Heart right ventricle (tissue), 16 donors: ENCODE results near the gene DOCK4. TPM values are rescaled to one million over a fixed set of nuclear protein-coding genes. Genes with fewer than 3 reads are reported as not detected.

Source experiments
- ATAC-seq, 8 donors: fragments of 200-7000 bp; cut with Tn5 transposase; one replicate each; pipeline ENCODE4 v1.9.1; 2020; ENCODE audit warnings: mild to moderate bottlenecking in 8 of 8, moderate library complexity in 8 of 8, moderate number of reproducible peaks in 1 of 8
- DNase-seq, 2 donors: peaks; one replicate each; pipeline ENCODE4 v3.0.0-alpha.2; 2020
- H3K27ac ChIP-seq, 10 donors: fragments of 200-600 bp; sonication (generic) in 2 of 10; one replicate each; pipeline versions ENCODE4 v1.5.0 to v1.8.0; 2020 to 2022; ENCODE audit warnings: mild to moderate bottlenecking in 3 of 10
- H3K27me3 ChIP-seq, 7 donors: fragments of 200-600 bp; one replicate each; pipeline ENCODE4 v1.8.0; 2021 to 2022; ENCODE audit warnings: mild to moderate bottlenecking in 2 of 7
- H3K36me3 ChIP-seq, 9 donors: fragments of 200-600 bp; sonication (generic) in 1 of 9; one replicate each; pipeline versions ENCODE4 v1.5.0 to v1.8.0; 2020 to 2022; ENCODE audit warnings: mild to moderate bottlenecking in 2 of 9
- H3K4me1 ChIP-seq, 9 donors: fragments of 200-600 bp; sonication (generic) in 1 of 9; one replicate each; pipeline versions ENCODE4 v1.5.0 to v1.8.0; 2020 to 2022; ENCODE audit warnings: mild to moderate bottlenecking in 4 of 9
- H3K4me3 ChIP-seq, 10 donors: fragments of 200-600 bp; sonication (generic) in 2 of 10; one replicate each; pipeline versions ENCODE4 v1.5.0 to v1.8.0; 2020 to 2022; ENCODE audit warnings: mild to moderate bottlenecking in 7 of 10, moderate library complexity in 2 of 10
- H3K9me3 ChIP-seq, 11 donors: fragments of 200-600 bp in 10 of 11; sonication (generic) in 2 of 11; one replicate each; pipeline versions ENCODE4 v1.5.0 to v1.8.0; 2013 to 2022; ENCODE audit warnings: mild to moderate bottlenecking in 2 of 11, control low read depth in 1 of 11, moderate library complexity in 1 of 11
- WGBS, 2 donors: extraction: QIAGEN DNeasy Blood & Tissue Kit; methylation state at CpG; one replicate each; pipeline ENCODE4 v1.1.7; 2013; ENCODE audit warnings: inconsistent platforms in 1 of 2; 5-methylcytosine and 5-hydroxymethylcytosine counted together
- intact Hi-C, 10 donors: fragments of 100-400 bp; cut with DNase I; formaldehyde crosslinking; loops; one replicate each; pipeline versions ENCODE4 v1.11.1 to v1.14.2; 2022
- polyA plus RNA-seq, 2 donors: library from polyadenylated mRNA; stranded (reverse); fragments of 200-250 nt; gene quantifications; one replicate each; pipeline ENCODE4 v1.2.3, GENCODE V29; 2013
- total RNA-seq, 10 donors: library from RNA; stranded (reverse); fragmentation: NEBNext Ultra II Directional in 3 of 10; extraction: Animal tissue kit (Norgen Biotek cat#: 25700) in 3 of 10; gene quantifications; one replicate each; pipeline versions ENCODE4 v1.2.1 to v1.2.4, GENCODE V29; 2021 to 2023
- TF ChIP-seq, protein P1 (sequence below), 9 donors: fragments of 200-600 bp; sonication (generic) in 2 of 9; IDR thresholded peaks; one replicate each; pipeline versions ENCODE4 v1.5.0 to v1.8.0; 2021 to 2022; ENCODE audit warnings: antibody characterized with exemption in 9 of 9, mild to moderate bottlenecking in 5 of 9, moderate library complexity in 1 of 9
- donor health status: Arrhythmogenic right ventricular cardiomyopathy.
- donor health status: ischemic (EF 13 %, LVEDD 7.1; RV severe dilation, severe dysfunction).
- donor health status: healthy with polysubstance abuse.
- donor health status: DM: no; HTN: yes; CAD: no.
- donor health status: DM: no; HTN: no; CAD: no.
- donor health status: ischemic (EF 25% LVEDD 6.9; RV normal size, moderate dysfunction).
- donor health status: ischemic (EF 25% LVEDD 5.7; RV mildly dilated, moderate dysfunction).
- donor health status: healthy.
- donor health status: DM: yes; HTN: yes; CAD: no.
- donor health status: Ischemic cardiomyopathy.
- donor health status: ischemic (EF 35%, LVEDD 5.7; RV mildly dilated, moderate dysfunction).
- donor health status: nonischemic (EF 11% LVEDD 7.7; RV severe dilation, severe dysfunction).
- donor health status: DM: yes; HTN: yes; CAD: no.
- donor health status: PGD.
- donor health status: ischemic (EF 29% LVEDD 5.4; RV normal size, mild dysfunction).
- donor health status: nonischemic (EF 23%, LVEDD 6.1; RV moderate dilation, normal function).

The DOCK4 gene
- total and polyA plus RNA-seq, 12 donors: 2.6 to 26.8 (median 14.7) TPM

DNA sequence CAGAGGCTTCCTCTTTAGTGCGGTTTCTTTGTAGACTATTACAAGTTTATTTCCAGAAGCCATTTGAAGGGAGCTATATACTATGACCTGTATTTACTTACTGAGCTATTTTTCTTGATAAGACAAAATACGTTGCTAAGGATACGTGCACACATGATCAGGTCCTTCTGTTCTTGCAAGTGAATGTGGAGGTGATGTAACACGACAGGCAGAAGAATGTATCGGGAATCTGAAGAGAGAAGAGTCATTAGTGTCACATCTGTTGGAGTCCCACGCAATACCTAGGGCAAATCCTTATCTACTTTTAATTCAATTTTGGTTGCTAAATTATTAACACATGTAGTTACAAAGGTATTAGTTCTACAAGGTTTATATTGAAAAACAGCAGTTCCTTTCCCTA lies 359.3 kb downstream of the DOCK4 start:
- Histone ChIP-seq H3K36me3 (peaks cover 0 to 71% (median 10%) of the 10 kb centered on the region in 9 donors), H3K4me1 (peaks cover 0 to 3% (median 0%) of the 10 kb centered on the region in 9 donors), H3K9me3 (no peaks in the 10 kb centered on the region), H3K4me3 (no peak overlapping the region), H3K27me3 (no peaks in the 10 kb centered on the region), H3K27ac (no peak overlapping the region)
- no peak for ATAC-seq
- 94% methylated on average over 6 of the region's 6 CpGs for WGBS, 2 donors
- intact Hi-C loops: loop anchor here in 1 of 10 donors (10.0 kb wide), 2 partner anchors 58 to 72 kb away; no protein-coding TSS in a partner anchor
- no peak for DNase-seq
- TF ChIP-seq, protein P1, sequence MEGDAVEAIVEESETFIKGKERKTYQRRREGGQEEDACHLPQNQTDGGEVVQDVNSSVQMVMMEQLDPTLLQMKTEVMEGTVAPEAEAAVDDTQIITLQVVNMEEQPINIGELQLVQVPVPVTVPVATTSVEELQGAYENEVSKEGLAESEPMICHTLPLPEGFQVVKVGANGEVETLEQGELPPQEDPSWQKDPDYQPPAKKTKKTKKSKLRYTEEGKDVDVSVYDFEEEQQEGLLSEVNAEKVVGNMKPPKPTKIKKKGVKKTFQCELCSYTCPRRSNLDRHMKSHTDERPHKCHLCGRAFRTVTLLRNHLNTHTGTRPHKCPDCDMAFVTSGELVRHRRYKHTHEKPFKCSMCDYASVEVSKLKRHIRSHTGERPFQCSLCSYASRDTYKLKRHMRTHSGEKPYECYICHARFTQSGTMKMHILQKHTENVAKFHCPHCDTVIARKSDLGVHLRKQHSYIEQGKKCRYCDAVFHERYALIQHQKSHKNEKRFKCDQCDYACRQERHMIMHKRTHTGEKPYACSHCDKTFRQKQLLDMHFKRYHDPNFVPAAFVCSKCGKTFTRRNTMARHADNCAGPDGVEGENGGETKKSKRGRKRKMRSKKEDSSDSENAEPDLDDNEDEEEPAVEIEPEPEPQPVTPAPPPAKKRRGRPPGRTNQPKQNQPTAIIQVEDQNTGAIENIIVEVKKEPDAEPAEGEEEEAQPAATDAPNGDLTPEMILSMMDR (IDR thresholded peaks at IDR 0.05): no peak

DNA sequence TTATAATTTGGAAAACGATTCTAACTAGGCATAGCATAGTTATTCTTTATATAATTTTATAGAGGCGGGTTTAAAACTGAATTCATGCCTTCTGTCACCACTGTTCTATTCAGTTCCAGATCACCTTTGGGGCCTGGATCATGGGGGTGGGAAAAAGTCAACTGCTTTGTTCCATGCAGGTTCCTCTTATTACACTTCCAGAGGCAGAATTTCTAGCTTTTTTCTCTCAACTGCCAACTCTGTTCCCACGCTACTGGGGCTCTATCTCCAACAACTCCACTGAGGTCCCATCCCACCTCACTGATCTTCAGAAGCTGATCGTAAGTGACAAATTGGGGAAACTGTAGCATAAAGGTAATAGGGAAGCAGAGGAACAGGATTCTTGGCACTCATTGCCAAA lies 360.3 kb downstream of the DOCK4 start:
- DNase-seq (no peak), ATAC-seq (no peak)
- TF ChIP-seq, protein P1 (IDR thresholded peaks at IDR 0.05): no peak
- peaks cover 0 to 6% (median 0%) of the 10 kb centered on the region in 9 donors for H3K4me1 ChIP-seq
- H3K36me3 ChIP-seq: peaks cover 0 to 76% (median 10%) of the 10 kb centered on the region in 9 donors
- no peaks in the 10 kb centered on the region for H3K27me3 ChIP-seq
- H3K9me3 ChIP-seq: no peaks in the 10 kb centered on the region
- WGBS, 2 donors: 96 to 98% methylated on average over 4 of the region's 4 CpGs
- intact Hi-C loops: loop anchor here in 1 of 10 donors (10.0 kb wide), 2 partner anchors 59 to 71 kb away; no protein-coding TSS in a partner anchor
- H3K27ac ChIP-seq: no peak overlapping the region
- H3K4me3 ChIP-seq: no peak overlapping the region

DNA sequence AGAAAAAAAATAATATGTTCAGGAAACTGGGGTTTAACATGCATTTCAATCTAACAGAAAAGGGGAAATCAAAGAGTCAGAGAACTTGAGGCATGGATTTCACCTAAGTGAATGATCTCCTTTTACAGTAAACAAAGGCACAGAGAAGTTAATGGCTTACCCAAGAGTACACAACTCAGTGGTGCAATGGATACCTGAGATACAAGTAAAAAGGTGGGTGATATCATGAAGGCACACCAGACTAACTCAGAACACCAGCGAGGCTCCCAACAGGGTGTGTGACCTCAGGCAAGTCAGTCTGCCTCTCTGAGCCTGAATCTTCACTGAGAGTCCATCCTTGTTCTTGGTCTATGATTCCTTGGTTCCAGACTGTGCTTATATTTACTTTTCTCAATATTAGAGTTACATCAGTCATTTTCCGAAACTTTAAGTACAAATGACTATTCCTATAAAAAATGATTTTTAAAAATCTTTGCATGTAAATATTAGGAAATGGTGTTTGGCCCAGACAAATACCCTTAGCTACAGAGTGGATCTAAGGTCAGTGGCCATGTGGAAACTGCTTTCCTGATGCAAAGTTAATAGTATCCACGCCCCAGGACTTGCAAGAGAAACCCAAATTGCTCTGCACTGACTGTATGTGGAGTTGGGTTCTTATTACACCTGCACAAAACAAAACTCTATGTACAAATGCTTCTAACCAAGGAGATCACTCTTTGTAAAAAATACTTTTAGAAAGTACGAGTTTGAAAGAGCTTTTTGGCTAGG lies 361.1 kb downstream of the DOCK4 start:
- no peak for ATAC-seq
- intact Hi-C loops: loop anchor here in 1 of 10 donors (10.0 kb wide), 2 partner anchors 60 to 70 kb away; no protein-coding TSS in a partner anchor
- 94 to 98% methylated on average over 4 of the region's 4 CpGs for WGBS, 2 donors
- Histone ChIP-seq H3K36me3 (peaks cover 0 to 83% (median 10%) of the 10 kb centered on the region in 9 donors), H3K9me3 (no peaks in the 10 kb centered on the region), H3K27me3 (no peaks in the 10 kb centered on the region), H3K4me1 (peaks cover 0 to 6% (median 0%) of the 10 kb centered on the region in 9 donors), H3K4me3 (no peak overlapping the region), H3K27ac (no peak overlapping the region)
- TF ChIP-seq, protein P1 (IDR thresholded peaks at IDR 0.05): no peak
- no peak for DNase-seq

DNA sequence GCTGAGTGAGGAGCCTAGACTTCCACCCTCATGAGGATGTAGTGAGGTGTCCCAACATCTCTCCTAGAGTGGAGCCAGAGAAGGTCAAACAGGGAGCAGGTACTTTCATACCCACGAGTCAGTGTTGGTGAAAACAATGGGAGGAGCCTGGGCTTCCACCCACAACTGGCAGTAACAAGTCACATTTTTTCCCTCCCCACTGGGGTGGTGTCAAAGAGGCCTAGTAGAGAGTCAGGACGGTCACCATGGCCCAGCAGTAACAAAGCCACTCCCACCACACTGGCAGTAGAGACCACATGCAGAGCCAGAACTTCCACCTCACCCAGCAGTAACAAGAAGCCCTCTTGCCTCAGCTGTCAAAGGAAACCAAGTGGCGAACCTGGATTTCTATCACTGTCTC lies 363.7 kb downstream of the DOCK4 start:
- no peaks in the 10 kb centered on the region for H3K27me3 ChIP-seq
- DNase-seq (no peak), ATAC-seq (peak in 1 of 8 donors; percentile 29)
- intact Hi-C loops: loop anchor here in 1 of 10 donors (10.0 kb wide), 2 partner anchors 62 to 68 kb away; no protein-coding TSS in a partner anchor
- H3K4me3 ChIP-seq: no peak overlapping the region
- 87% methylated on average over 3 of the region's 3 CpGs for WGBS, 2 donors
- H3K9me3 ChIP-seq: no peaks in the 10 kb centered on the region
- H3K27ac ChIP-seq: no peak overlapping the region
- TF ChIP-seq, protein P1 (IDR thresholded peaks at IDR 0.05): no peak
- H3K36me3 ChIP-seq: peaks cover 0 to 71% (median 11%) of the 10 kb centered on the region in 9 donors
- H3K4me1 ChIP-seq: peaks cover 0 to 6% (median 0%) of the 10 kb centered on the region in 9 donors
